Inflammatory macrophage treated with lipopolysaccharide for 1 hour (primary cell): ENCODE data around the gene CEP162.
A peak's percentile ranks its signal among the peaks of the same experiment; 100 is the strongest.
"Not testable (repeated sequence)": the region's sequence is repeated elsewhere in the genome, so short reads cannot be mapped to it uniquely, and the experiment has no call there.

ENCODE experiments used
- DNase-seq, 2 donors: peaks; one replicate each; pipeline ENCODE4 v3.0.0-alpha.2; 2020 to 2022

Gene CEP162

DNA sequence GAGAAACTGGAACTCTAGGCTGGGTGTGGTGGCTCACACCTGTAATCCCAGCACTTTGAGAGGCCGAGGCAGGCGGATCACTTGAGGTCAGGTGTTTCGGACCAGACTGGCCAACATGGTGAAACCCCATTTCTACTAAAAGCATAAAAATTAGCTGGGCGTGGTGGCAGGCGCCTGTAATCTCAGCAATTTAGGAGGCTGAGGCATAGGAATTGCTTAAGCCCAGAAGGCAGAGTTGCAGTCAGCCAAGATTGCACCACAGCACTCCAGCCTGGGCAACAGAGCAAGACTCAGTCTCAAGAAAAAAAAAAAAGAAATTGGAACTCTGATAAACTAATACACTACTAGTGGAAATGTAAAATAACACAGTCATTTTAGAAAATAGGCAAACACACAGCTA is 3.8 kb downstream of the CEP162 start:
- DNase-seq: not testable (repeated sequence)

DNA sequence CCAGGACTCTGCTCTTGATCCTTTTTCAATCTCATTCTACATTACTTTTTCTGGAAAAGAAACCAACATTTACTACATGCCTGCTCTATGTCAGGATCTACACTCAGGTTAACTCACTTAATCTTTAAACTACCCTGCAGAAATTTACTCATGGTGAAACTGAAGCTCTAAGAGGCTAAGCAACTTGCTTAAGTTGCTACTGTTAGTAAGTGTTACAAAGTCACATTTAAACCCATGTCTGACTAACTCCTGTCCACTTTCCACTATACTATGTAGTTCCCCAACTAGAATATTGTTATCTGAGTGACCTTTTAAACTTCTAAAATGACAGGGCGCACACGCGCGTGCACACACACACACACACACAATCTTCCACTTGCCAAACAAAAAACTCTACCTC is 5.0 kb downstream of the CEP162 start:
- no peak for DNase-seq

- DNase-seq: peak; percentile 5 to 59
Measured at GRCh38 chr6:84220809-84221409, 6.5 kb downstream of the CEP162 start.

DNA sequence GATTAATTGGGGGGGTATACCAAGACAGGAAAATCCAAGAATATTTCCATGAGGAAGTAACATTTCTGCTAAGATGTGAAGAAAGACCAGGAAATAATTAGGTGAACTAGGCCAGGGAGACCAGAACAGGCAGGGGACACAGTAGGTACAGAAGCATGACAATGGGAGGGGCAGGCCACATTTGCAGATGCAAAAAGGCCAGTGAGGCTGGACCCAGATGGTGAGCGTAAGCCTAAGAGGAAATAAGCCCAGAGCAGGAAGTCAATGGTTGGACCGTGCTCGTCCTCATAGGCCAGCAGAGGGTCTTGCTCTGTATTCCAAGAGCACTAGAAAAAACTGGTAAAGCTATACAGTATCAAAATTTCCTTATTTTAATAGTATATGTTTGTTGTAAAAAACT is 9.4 kb downstream of the CEP162 start:
- no peak for DNase-seq

GRCh38 chr6:84213217-84213616 is 14.2 kb downstream of the CEP162 start:
- DNase-seq: no peak

- no peak for DNase-seq
Measured at GRCh38 chr6:84204011-84204410, 23.4 kb downstream of the CEP162 start.

DNA sequence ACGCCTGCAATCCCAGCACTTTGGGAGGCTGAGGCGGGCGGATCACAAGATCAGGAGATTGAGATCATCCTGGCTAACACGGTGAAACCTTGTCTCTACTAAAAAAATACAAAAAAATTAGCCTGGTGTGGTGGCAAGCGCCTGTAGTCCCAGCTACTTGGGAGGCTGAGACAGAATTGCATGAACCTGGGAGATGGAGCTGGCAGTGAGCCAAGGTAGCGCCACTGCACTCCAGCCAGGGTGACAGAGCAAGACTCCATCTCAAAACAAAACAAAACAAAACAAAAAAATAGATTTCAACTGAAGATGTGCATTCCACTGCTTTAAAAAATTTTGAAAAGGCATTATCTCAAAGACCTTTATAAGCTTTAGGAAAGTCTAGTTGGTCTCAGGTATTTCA is 27.5 kb downstream of the CEP162 start:
- DNase-seq: not testable (repeated sequence)

DNA sequence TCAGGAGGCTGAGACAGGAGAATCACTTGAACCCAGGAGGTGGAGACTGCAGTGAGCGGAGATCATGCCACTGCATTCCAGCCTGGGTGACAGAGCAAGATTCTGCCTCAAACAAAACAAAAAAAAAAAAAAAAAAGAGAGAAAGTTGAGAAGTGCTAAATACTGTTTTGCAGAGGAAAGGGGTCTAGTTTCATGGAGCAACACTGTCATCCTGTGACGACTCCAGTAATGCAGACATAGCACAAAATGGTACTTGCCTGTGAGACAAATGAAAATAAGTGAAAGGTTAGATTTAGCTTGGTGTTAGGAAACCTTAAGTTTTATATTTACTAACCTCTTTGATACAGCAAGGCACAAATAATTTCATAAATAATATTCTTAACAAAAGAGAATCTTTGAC is 29.7 kb downstream of the CEP162 start:
- DNase-seq: no peak

- DNase-seq: no peak
Measured at GRCh38 chr6:84193114-84193708, 34.2 kb downstream of the CEP162 start.

GRCh38 chr6:84191802-84192201 is 35.6 kb downstream of the CEP162 start:
- DNase-seq: no peak

DNA sequence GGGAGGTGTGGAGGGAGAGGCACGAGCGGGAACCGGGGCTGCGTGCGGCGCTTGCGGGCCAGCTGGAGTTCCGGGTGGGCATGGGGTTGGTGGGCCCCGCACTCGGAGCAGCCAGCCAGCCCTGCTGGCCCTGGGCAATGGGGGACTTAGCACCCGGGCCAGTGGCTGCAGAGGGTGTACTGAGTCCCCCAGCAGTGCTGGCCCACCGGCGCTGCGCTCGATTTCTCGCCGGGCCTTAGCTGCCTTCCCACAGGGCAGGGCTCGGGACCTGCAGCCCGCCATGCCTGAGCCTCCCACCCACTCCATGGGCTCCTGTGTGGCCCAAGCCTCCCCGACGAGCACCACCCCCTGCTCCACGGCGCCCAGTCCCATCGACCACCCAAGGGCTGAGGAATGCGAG is 38.1 kb downstream of the CEP162 start:
- DNase-seq: not testable (repeated sequence)

DNA sequence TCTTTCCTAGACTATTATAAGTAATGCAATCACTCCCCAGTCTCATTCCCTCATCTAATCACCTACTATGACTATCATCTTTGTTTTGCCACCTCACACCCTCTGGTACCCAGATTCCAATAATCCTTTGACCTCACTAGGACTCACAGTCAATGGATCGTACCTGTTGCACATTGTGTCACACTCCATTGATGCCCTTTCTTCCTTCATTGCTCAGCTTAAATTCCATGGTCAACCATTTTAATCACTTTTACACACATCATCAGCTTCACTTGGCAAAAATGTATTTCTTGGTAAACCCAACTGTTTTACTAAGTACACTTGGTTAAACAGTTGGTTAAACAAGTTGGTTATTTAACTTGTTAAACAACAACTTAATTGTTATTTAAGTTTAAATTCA is 44.0 kb downstream of the CEP162 start:
- DNase-seq: no peak

GRCh38 chr6:84182001-84182400 is 45.4 kb downstream of the CEP162 start:
- no peak for DNase-seq

GRCh38 chr6:84177241-84177640 is 50.2 kb downstream of the CEP162 start:
- DNase-seq: no peak

DNA sequence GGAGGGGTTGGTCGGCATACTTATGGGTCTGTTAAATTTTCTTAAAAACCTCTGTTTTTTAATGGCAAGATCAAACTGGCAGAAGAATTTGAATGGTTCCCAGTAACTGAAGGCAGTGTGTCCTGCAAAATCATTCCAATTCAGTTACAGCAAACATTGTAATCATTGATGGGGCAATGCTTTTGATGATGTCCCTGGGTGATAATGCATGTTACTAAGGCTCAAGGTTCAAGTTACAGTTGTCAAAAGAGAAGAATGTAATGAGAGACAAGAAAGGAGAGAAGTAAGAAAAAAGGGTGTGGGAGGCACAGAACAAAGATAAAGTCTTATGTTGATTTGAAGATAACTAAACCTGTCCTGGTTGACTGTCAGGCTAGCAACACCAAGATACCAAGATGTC is 54.9 kb downstream of the CEP162 start:
- no peak for DNase-seq

DNA sequence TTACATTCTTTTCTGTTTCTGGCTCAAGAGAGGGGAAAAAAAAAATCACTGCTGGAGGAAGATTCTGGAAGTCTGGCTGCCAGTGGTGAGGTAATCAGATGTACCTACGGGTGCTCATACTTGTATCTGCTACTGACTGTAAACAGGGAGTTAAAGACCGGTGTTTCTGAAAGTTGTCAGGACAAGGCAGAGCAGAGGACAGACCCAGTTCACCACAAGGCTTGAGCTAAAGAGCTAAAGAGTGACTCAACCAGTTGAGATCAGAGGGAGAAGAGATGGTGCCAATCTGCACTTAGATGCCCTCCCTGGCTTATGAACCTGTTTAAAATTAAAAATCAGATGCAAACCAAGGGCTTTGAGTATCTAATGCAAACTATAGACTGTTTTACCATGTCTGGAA is 55.4 kb downstream of the CEP162 start:
- DNase-seq: no peak

GRCh38 chr6:84167457-84167856 is 60.0 kb downstream of the CEP162 start:
- DNase-seq: no peak

- no peak for DNase-seq
Measured at GRCh38 chr6:84166395-84166794, 61.0 kb downstream of the CEP162 start.

GRCh38 chr6:84164328-84164727 is 63.1 kb downstream of the CEP162 start:
- not testable (repeated sequence) for DNase-seq

DNA sequence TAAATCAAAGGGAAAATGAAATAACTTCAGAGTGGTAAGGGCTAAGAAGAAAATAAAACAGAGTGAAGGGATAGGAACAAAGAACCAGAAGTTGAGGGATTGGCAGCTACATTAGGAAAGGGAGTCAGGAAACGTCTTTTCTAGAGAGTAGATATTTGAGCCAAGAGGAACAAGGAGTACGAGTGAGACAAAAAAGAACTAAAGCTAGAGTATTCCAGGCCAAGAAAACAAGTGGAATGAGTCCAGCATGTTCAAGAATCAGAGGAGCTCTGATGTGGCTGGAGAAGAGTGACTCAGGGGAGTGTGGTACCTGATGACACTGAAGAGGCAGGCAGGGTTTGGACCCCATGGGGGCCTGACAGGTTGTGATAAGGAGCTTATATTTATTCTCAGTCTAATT is 66.3 kb downstream of the CEP162 start:
- no peak for DNase-seq

DNA sequence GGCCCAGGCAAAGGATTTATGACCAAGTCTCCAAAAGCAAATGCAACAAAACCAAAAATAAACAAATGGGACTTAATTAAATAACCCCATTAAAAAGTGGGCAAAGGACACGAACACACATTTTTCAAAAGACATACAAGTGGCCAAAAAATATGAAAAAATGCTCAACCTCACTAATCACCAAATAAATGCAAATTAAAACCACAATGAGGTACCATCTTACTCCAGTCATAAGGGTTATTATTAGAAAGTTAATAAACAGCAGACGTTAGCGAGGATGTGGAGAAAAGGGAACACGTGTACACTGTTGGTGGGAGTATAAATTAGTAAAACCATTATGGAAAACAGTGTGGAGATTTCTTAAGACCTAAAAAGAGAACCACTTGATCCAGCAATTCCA is 71.1 kb downstream of the CEP162 start:
- DNase-seq: no peak

DNA sequence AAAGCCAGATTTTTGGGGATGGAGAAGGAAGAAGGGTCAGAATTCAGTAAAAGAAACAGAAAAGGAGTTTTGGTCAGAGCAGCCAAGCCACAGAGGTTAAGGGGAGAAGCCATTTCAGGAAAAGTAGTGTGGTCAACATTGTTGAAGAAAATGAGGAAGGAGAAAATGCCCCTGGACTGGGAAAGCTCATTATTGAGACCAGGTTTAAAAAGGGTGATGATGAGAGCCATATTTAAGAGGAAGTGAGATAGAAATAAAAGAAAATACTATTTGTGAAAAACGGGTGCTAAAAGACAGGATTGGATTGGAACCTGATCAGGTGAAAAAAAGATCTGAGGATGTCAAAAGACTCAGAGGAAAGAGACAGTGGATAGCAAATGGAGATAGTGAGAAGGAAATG is 75.8 kb downstream of the CEP162 start:
- peak; percentile 7 for DNase-seq

- DNase-seq: peak; percentile 53 to 91
Measured at GRCh38 chr6:84150705-84151104, 76.7 kb downstream of the CEP162 start.

DNA sequence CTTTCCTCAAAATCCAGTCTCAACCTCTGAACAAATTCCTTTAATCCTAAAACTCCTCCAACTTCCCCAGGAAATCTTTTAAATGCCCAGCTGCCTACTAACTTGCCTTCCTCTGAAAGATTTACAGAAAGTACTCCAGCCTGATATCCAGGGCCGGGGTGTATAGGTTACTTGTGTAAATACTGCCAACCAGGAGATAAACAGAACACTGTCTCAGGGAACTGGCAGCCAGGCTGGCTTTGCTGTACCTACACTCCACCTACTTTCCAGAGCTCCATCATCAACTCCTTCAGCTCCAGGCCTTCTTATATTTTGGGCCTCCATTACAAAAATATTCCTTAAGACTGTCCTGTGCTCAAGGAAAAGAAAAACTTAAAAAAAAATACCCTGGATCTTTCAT is 85.9 kb downstream of the CEP162 start:
- no peak for DNase-seq

DNA sequence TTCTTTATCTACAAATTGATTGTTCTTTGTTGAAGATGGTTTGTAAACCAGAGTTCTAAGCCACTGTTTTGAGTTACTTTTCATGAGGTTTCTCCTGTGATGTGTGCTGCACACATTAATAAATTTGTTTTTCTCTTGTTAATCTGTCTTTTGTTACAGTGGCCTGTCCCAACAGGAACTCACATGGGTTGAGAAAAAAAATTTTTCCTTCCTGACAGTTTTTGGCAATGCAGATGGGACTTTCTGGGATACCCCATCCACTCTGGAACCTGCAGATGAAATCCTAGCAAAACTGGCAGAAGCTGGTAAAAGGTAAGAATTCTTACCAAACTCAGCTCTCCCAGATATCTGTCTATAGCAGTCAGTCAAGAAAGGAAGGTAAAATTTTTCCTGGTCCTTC is 88.1 kb downstream of the CEP162 start:
- DNase-seq: no peak
